ENCODE data around the gene NR6A1.
A peak's percentile ranks its signal among the peaks of the same experiment; 100 is the strongest.

Gene NR6A1

DNA sequence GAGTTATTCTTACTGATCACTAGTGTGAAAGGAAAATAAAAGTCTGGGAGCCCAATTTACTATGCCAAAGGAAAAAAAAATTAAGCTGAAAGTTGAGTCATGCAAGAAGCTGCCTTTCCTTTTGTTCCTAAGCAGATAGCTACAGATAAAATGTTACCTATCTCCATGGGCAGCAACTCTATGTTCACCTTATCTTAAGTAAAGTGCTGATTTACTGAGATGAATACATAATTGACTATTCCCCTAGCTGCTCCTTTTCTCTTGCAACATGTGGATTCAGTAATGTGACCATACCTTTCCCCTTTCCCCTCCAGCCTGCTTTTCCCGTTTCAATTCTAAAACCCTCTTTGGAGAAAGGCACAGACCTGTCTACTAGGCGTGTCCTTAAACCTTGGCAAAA is 201.2 kb downstream of the NR6A1 start:
- TF ChIP-seq, protein P1, sequence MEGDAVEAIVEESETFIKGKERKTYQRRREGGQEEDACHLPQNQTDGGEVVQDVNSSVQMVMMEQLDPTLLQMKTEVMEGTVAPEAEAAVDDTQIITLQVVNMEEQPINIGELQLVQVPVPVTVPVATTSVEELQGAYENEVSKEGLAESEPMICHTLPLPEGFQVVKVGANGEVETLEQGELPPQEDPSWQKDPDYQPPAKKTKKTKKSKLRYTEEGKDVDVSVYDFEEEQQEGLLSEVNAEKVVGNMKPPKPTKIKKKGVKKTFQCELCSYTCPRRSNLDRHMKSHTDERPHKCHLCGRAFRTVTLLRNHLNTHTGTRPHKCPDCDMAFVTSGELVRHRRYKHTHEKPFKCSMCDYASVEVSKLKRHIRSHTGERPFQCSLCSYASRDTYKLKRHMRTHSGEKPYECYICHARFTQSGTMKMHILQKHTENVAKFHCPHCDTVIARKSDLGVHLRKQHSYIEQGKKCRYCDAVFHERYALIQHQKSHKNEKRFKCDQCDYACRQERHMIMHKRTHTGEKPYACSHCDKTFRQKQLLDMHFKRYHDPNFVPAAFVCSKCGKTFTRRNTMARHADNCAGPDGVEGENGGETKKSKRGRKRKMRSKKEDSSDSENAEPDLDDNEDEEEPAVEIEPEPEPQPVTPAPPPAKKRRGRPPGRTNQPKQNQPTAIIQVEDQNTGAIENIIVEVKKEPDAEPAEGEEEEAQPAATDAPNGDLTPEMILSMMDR (IDR thresholded peaks at IDR 0.05; ENCODE audit: low read depth, low read length, missing control alignments), result no peak
- in situ Hi-C loops (cut with HindIII; ENCODE audit: low pct_ligation_motif_present, low sequenced_read_pairs), result no loop called here
- no peak overlapping the region for H3K27ac ChIP-seq
- DNase-seq, result no peak
- no peaks in the 10 kb centered on the region for H3K27me3 ChIP-seq (replicated peaks)
- H3K4me3 ChIP-seq (ENCODE audit: low read depth, low read length), result no peak overlapping the region
- H3K36me3 ChIP-seq (replicated peaks), result no peaks in the 10 kb centered on the region

DNA sequence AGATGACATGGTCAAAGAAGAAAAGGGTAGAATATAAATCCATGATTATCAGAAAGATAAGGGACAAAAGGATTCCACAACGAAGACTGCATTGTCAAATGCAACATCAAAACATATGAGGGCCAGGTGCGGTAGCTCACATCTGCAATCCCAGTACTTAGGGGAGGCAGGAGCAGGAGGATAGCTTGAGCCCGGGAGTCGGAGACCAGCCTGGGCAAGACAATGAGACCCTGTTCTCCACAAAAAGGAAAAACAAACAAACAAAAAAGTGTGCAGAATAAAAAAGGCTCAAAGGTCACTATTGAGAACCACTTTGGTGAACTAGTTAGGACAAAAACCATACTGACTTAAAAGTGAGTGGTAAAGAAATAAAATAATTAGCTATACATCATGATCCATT is 203.7 kb downstream of the NR6A1 start:
- DNase-seq, result no peak
- TF ChIP-seq, protein P1 (IDR thresholded peaks at IDR 0.05; ENCODE audit: low read depth, low read length, missing control alignments), result no peak
- no peak overlapping the region for H3K27ac ChIP-seq
- in situ Hi-C loops (cut with HindIII; ENCODE audit: low pct_ligation_motif_present, low sequenced_read_pairs), result no loop called here
- no peaks in the 10 kb centered on the region for H3K27me3 ChIP-seq (replicated peaks)
- H3K4me3 ChIP-seq (ENCODE audit: low read depth, low read length), result no peak overlapping the region
- H3K36me3 ChIP-seq (replicated peaks), result no peaks in the 10 kb centered on the region

DNA sequence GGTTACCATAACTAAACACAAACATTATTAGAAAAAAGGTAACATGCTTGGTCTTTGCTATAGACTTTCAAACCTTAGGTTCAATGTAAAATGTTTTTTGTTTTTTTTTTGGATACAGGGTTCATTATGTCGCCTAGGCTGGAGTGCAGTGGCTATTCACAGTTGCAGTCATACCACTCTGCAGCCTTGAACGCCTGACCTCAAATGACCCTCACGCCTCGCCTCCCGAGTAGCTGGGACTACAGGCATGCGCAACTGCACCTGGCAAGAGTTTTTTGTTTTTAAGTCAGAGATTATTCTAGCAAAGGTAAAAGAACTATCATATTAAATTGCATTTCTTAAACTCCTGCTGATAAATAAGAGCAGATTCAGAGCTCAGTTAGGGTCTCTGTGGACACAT is 208.8 kb downstream of the NR6A1 start:
- Histone ChIP-seq H3K27ac (no peak overlapping the region), H3K27me3 (replicated peaks) (no peaks in the 10 kb centered on the region), H3K4me3 (ENCODE audit: low read depth, low read length) (no peak overlapping the region), H3K36me3 (replicated peaks) (no peaks in the 10 kb centered on the region)
- no peak for DNase-seq
- TF ChIP-seq, protein P1 (IDR thresholded peaks at IDR 0.05; ENCODE audit: low read depth, low read length, missing control alignments), result no peak
- in situ Hi-C loops (cut with HindIII; ENCODE audit: low pct_ligation_motif_present, low sequenced_read_pairs), result no loop called here

DNA sequence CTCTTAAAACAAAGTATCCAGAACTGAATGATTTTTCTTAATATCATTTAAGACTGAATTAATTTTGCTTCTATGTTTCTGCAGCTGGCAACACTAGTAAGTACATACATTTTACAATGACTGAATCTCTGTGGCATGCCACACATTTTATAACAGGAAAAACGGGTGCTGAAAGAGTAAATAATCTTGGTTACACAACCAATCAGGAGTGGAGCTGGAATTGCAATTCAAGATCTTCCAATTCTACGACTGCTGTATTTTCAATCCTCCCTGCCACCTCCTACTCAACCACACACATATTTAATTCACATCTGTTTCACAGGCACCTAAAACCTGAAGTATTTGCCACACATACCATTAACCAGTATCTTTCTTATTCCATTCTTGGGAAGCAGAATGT is 211.2 kb downstream of the NR6A1 start:
- no peaks in the 10 kb centered on the region for H3K27me3 ChIP-seq (replicated peaks)
- no peaks in the 10 kb centered on the region for H3K36me3 ChIP-seq (replicated peaks)
- peak; percentile 43 for DNase-seq
- in situ Hi-C loops (cut with HindIII; ENCODE audit: low pct_ligation_motif_present, low sequenced_read_pairs), result no loop called here
- TF ChIP-seq, protein P1 (IDR thresholded peaks at IDR 0.05; ENCODE audit: low read depth, low read length, missing control alignments), result no peak
- H3K27ac ChIP-seq, result no peak overlapping the region
- H3K4me3 ChIP-seq (ENCODE audit: low read depth, low read length), result no peak overlapping the region

DNA sequence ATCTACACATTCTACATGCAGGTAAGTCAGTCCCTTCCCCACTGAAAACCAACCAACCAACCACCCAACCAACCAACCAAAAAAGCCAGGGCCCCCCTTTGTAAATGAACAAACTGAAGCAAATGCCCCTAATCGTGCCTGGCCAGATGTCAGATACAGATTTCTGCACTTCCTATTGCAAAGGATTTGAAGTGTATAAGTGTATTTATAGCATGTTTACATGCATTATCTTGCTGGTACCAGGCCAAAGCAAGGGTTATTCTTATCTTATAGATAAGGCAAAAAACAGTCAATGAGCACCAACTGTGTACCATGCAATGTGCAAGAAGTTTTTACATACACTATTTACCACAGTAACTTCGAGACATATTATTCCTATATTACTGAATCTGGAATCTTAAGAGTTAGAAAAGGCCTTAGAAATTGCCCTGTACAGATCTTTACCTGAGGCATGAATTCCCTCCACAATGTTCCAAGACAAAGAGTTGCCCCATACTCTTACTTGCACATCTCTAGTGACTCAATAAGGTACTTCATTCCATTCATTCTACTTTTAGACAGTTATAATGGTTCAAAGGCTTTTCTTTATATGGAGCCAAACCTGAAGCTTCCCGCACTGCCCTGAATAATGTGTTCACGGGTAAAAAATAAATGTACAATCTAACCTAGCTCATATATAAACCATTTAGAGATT is 212.2 kb downstream of the NR6A1 start:
- DNase-seq, result no peak
- no peak overlapping the region for H3K4me3 ChIP-seq (ENCODE audit: low read depth, low read length)
- TF ChIP-seq, protein P1 (IDR thresholded peaks at IDR 0.05; ENCODE audit: low read depth, low read length, missing control alignments), result no peak
- in situ Hi-C loops (cut with HindIII; ENCODE audit: low pct_ligation_motif_present, low sequenced_read_pairs), result no loop called here
- H3K36me3 ChIP-seq (replicated peaks), result no peaks in the 10 kb centered on the region
- H3K27me3 ChIP-seq (replicated peaks), result no peaks in the 10 kb centered on the region
- H3K27ac ChIP-seq, result no peak overlapping the region

DNA sequence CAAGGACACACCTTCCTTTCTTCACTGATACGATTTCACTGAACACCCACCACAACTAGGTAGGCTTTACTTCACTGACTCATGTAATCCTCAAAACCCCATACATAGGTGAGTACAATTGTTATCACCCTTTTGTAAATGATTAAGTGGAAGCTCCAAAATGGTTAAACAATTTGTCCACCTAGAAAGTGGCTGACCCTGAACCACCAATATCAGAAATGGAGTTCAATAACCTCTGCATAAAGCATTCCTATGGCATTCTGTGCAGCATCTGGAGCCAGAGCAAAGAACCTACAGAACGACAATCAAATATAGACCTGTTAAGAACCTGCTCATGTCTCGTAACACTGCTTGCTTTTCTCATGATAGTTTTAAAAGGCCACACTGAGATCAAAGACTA is 213.2 kb downstream of the NR6A1 start:
- TF ChIP-seq, protein P1 (IDR thresholded peaks at IDR 0.05; ENCODE audit: low read depth, low read length, missing control alignments), result no peak
- no peak overlapping the region for H3K4me3 ChIP-seq (ENCODE audit: low read depth, low read length)
- in situ Hi-C loops (cut with HindIII; ENCODE audit: low pct_ligation_motif_present, low sequenced_read_pairs), result no loop called here
- no peaks in the 10 kb centered on the region for H3K27me3 ChIP-seq (replicated peaks)
- no peak for DNase-seq
- no peak overlapping the region for H3K27ac ChIP-seq
- H3K36me3 ChIP-seq (replicated peaks), result no peaks in the 10 kb centered on the region
